ENCODE measurements around the gene SP140L. TPM values are rescaled to one million over a fixed set of nuclear protein-coding genes. Genes with fewer than 3 reads are reported as not detected.

Gene SP140L
- total and polyA plus RNA-seq, 10 of the 15 experiments (the other 5 are each of a cell fraction or from before 2014, with no cell fraction given) = 4.7 to 28.6 (median 15.0) TPM

DNA sequence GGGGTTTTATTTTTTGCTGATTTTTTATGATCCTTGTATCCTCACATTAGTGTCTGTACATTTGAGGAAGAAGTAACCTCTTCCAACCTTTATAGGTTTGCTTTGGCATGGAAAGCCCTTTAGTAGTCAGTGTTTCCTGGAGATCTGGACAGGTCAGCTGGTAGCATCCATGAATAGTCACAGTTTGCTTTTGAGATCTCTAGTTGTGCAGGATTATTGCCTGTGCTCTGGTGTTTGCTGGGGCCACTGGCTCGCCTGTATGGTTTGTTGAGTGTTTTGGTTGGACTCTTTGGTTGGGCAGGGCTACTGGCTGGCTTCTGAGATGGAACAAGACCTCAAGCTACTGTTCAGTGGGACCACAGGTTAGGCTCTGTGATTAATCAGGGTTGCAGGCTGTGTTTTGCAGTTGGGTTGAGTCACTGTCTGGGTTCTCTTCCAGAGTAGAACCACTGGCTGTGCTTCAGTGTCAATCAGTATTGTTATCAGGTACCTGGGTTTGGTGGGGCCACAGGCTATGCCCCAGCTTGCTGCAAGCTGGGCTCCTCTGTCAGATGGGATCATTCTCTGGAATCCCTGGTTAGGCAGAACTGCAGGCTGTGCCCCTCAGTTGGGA lies 20.0 kb downstream of the SP140L start (continued):
- TF ChIP-seq ZNF24 (IDR thresholded peaks at IDR 0.05) = no peak

DNA sequence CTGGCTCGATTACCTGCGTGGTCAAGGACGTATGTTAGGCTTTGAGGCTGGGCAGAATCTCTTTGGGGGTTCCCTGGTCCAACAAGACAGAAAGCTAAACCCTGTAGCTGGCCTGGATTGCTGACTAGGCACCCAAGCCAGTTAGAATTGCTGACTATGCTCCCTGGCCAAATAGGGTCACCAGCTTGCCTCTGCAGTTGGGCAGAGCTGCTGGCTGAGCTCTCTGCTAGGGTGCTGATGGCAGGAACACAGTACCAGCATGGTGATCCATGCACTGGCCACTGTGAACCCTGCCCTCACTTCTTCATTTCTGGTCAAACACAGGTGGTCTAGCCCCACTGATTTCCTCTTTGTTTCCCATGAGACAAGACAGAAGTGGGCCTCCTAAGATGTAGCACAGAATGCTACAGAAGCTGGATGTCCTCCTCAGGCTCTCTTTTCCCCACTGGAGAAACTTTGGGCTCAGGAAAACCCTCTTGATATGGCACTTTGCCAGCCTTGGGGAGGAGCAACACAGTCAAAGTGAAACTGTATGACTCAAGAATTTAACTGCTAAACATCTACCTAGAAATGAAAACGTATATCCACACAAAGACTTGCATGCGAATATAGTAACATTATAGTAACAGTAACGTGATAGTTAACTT lies 20.8 kb downstream of the SP140L start:
- Histone ChIP-seq H3K4me2 (ENCODE audit: control insufficient read depth, insufficient read depth) (peak overlapping the region; percentile 77), H3K9me3 (replicated peaks; ENCODE audit: control insufficient read depth, insufficient read depth, low read length) (peaks cover 14% of the 10 kb centered on the region), H3K27me3 (replicated peaks in 1 of 2; ENCODE audit: control insufficient read depth in 2 of 2, insufficient read depth in 2 of 2, low read length in 1 of 2) (no peaks in the 10 kb centered on the region), H3K27ac (ENCODE audit: control insufficient read depth, insufficient read depth) (peak overlapping the region; percentile 27; the same call in 1 of the 2 replicates), H3K79me2 (ENCODE audit: control insufficient read depth, insufficient read depth, low read length) (no peaks in the 10 kb centered on the region; the same call in none of the 2 replicates), H3K9ac (ENCODE audit: control insufficient read depth, insufficient read depth, low read length) (no peak overlapping the region), H3K4me3 (no peak overlapping the region), H3K36me3 (ENCODE audit: control insufficient read depth in 2 of 2, insufficient read depth in 2 of 2, low read length in 1 of 2) (peaks cover 0 to 3% of the 10 kb centered on the region in 2 experiments; a peak in 1 of 4 replicates), H2AFZ (ENCODE audit: control insufficient read depth, low read depth, low read length) (no peak overlapping the region), H3K4me1 (ENCODE audit: control insufficient read depth, insufficient read depth, low read length) (peaks cover 15% of the 10 kb centered on the region), H4K20me1 (ENCODE audit: control insufficient read depth, insufficient read depth) (no peaks in the 10 kb centered on the region)
- intact Hi-C loops (cut with micrococcal nuclease; ENCODE audit: unreplicated experiment) (no loop called here), in situ Hi-C loops (cut with MboI) (no loop called here)
- 51% methylated on average over 6 of the region's 6 CpGs for WGBS (ENCODE audit: insufficient coverage, insufficient replicate concordance, low lambda C conversion rate, missing lambda C conversion rate)
- no TSS peak for BruUV-seq (replicated peaks)
- RAD21 ChIA-PET (ENCODE audit: unreplicated experiment) = no interaction called here
- CTCF ChIA-PET = interaction anchor here (0.9 to 1.0 kb wide), 4 partner anchors 19 to 281 kb away, joined by 3 read pairs; no protein-coding TSS in a partner anchor
- SMC1A ChIA-PET (ENCODE audit: uncharacterized antibody, unreplicated experiment) = interaction anchor here (1.1 to 2.8 kb wide), 5 partner anchors 29 to 254 kb away, joined by 3 to 11 read pairs (median 4); no protein-coding TSS in a partner anchor
- FAIRE-seq (peak; percentile 75), ATAC-seq (peak; percentile 87), DNase-seq (ENCODE audit: low read depth, low spot score) (peak; percentile 32)
- POLR2A ChIA-PET = interaction anchor here (1.5 to 1.8 kb wide), 2 partner anchors 15 to 20 kb away, joined by 4 to 6 read pairs; partner anchors contain the start of gene SP140L
- no peak for TF ChIP-seq ZNF622 (IDR thresholded peaks at IDR 0.05)
- no peak for TF ChIP-seq NR2C2 (IDR thresholded peaks at IDR 0.05; ENCODE audit: borderline replicate concordance, control insufficient read depth, insufficient read length, low read depth)
- TF ChIP-seq CBX5 (IDR thresholded peaks at IDR 0.05; ENCODE audit: low read depth) = 0 out of 2 replicates have a peak, but pooled peaks have one; percentile 10
- TF ChIP-seq ZNF384 (IDR thresholded peaks at IDR 0.05; ENCODE audit: borderline replicate concordance, low read depth, low read length) = no peak
- TF ChIP-seq EED (IDR thresholded peaks at IDR 0.05; ENCODE audit: low read depth) = peak; percentile 84
- TF ChIP-seq FOXM1 (IDR thresholded peaks at IDR 0.05; ENCODE audit: low read depth, low read length) = 0 out of 2 replicates have a peak, but pooled peaks have one; percentile 35
- TF ChIP-seq, protein P1, sequence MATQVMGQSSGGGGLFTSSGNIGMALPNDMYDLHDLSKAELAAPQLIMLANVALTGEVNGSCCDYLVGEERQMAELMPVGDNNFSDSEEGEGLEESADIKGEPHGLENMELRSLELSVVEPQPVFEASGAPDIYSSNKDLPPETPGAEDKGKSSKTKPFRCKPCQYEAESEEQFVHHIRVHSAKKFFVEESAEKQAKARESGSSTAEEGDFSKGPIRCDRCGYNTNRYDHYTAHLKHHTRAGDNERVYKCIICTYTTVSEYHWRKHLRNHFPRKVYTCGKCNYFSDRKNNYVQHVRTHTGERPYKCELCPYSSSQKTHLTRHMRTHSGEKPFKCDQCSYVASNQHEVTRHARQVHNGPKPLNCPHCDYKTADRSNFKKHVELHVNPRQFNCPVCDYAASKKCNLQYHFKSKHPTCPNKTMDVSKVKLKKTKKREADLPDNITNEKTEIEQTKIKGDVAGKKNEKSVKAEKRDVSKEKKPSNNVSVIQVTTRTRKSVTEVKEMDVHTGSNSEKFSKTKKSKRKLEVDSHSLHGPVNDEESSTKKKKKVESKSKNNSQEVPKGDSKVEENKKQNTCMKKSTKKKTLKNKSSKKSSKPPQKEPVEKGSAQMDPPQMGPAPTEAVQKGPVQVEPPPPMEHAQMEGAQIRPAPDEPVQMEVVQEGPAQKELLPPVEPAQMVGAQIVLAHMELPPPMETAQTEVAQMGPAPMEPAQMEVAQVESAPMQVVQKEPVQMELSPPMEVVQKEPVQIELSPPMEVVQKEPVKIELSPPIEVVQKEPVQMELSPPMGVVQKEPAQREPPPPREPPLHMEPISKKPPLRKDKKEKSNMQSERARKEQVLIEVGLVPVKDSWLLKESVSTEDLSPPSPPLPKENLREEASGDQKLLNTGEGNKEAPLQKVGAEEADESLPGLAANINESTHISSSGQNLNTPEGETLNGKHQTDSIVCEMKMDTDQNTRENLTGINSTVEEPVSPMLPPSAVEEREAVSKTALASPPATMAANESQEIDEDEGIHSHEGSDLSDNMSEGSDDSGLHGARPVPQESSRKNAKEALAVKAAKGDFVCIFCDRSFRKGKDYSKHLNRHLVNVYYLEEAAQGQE (IDR thresholded peaks at IDR 0.05; ENCODE audit: low read depth, low read length) = no peak
- TF ChIP-seq BRCA1 (IDR thresholded peaks at IDR 0.05; ENCODE audit: low read depth, low read length) = no peak
- TF ChIP-seq MEF2B (IDR thresholded peaks at IDR 0.05; ENCODE audit: partially characterized antibody, poor library complexity, severe bottlenecking) = peak; percentile 13
- TF ChIP-seq SIX5 (IDR thresholded peaks at IDR 0.05; ENCODE audit: low read depth, low read length, severe bottlenecking) = no peak
- no peak for TF ChIP-seq CHD4 (IDR thresholded peaks at IDR 0.05)
- TF ChIP-seq JUNB (IDR thresholded peaks at IDR 0.05) = peak; percentile 95
- TF ChIP-seq, protein P2, sequence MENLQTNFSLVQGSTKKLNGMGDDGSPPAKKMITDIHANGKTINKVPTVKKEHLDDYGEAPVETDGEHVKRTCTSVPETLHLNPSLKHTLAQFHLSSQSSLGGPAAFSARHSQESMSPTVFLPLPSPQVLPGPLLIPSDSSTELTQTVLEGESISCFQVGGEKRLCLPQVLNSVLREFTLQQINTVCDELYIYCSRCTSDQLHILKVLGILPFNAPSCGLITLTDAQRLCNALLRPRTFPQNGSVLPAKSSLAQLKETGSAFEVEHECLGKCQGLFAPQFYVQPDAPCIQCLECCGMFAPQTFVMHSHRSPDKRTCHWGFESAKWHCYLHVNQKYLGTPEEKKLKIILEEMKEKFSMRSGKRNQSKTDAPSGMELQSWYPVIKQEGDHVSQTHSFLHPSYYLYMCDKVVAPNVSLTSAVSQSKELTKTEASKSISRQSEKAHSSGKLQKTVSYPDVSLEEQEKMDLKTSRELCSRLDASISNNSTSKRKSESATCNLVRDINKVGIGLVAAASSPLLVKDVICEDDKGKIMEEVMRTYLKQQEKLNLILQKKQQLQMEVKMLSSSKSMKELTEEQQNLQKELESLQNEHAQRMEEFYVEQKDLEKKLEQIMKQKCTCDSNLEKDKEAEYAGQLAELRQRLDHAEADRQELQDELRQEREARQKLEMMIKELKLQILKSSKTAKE (IDR thresholded peaks at IDR 0.05; ENCODE audit: low read depth, poor library complexity, severe bottlenecking) = peak; percentile 20
- peak; percentile 27; the same call in 1 of the 2 replicates for TF ChIP-seq CREM (IDR thresholded peaks at IDR 0.05; ENCODE audit: low read depth)
- peak; percentile 52 for TF ChIP-seq IKZF1 (conservative IDR thresholded peaks at IDR 0.05)
- peak; percentile 75; the same call in 1 of the 2 replicates for TF ChIP-seq IRF4 (IDR thresholded peaks at IDR 0.05; ENCODE audit: low read depth, low read length)

All from GM12878 (cell line).